HG03457 (cell line): ENCODE results near the gene ZSWIM6.

ENCODE experiments used
- ATAC-seq: cut with Tn5 transposase; IDR thresholded peaks from one replicate; pipeline ENCODE4 v1.9.1; 2021; ENCODE audit warnings: moderate number of reproducible peaks; ENCODE audit not compliant: unreplicated experiment

Gene ZSWIM6

DNA sequence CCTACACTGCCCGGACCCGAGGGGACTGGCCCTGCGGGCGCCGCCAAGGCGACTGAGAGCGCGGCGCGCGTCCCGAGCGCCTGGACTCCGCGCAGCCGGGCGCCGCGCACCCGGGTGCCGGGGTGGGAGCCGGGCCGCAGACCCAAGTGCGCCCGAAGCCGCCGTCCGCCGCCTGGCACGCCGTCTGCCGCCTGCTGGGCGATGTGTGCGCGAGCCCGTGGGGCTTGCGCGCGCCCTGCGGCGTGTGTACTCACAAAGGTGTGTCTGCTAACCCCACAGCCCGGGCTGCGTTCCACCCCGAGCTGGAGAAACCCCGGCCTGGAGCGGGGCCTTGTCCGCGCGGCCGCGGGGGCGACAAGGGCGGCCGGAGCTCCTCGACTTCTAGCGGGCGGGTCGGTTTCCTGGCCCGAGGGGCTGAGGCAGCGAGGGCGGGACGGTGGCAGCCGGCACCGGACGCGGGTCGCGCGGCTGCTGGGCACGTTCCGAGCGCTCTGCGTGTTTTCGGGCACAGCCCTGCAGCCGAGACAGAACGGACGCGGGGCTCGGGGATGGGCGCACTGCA, 1.1 kb upstream of the ZSWIM6 start:
- ATAC-seq = no peak

DNA sequence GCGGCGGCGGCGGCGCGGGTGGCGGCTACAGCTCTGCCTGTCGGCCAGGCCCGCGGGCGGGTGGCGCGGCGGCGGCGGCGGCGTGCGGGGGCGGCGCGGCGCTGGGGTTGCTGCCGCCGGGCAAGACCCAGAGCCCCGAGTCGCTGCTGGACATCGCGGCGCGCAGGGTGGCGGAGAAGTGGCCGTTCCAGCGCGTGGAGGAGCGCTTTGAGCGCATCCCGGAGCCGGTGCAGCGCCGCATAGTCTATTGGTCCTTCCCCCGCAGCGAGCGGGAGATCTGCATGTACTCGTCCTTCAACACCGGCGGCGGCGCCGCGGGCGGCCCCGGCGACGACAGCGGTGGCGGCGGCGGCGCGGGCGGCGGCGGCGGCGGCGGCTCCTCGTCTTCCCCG, 296 bp downstream of the ZSWIM6 start:
- no peak for ATAC-seq

DNA sequence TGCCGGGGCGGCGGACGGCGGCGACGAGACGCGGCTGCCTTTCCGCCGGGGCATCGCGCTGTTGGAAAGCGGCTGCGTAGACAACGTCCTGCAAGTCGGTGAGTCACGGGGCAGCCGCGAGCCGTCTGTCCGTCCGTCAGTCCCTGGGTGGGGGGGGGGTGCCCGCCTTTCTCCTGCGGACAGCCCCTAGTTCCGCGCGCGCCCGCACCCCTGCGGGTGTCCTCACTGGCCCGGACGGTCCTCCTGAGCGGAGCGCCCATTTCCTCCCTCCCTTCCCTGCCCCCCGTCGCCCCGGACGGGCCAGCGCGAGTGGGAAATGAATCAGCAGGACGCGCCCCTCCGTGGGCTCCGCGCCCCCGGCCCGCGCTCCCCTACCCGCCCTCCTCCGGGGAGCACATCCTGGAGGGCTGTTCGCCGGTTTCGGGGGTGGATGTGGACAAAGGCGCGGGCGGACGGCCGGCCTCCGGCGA, 828 bp downstream of the ZSWIM6 start:
- no peak for ATAC-seq

DNA sequence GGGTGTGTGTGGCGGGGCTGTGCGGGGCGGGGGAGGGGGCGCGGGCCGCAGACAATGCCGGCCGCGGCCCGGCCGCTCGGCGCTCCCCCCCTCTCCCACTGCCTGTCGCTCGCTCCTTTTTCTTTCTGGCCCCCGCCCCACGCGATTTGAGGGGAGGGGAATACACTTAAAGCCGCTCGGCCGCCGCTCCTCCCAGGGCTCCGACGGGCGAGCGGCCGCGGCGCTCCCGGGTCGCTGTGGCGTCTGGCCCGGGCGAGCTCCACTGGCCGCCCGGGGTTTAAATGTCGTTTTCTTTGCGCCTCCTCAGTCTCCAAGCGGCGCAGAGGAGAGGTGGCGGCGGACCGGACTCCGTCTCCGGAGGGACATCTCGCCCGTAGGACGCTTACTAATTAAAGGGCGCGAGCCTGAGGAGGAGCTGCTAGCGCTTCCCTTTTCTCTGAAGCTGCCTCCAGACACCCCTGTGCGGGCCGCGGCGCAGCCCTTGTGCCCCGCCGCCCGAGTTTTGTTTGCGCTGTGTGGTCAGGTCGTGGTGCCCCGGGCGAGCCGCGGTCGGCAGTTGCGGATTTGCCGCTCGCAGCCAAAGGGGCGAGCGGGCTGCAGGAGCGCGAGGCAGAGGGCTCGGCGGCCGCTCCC, 1.4 kb downstream of the ZSWIM6 start:
- ATAC-seq = no peak

DNA sequence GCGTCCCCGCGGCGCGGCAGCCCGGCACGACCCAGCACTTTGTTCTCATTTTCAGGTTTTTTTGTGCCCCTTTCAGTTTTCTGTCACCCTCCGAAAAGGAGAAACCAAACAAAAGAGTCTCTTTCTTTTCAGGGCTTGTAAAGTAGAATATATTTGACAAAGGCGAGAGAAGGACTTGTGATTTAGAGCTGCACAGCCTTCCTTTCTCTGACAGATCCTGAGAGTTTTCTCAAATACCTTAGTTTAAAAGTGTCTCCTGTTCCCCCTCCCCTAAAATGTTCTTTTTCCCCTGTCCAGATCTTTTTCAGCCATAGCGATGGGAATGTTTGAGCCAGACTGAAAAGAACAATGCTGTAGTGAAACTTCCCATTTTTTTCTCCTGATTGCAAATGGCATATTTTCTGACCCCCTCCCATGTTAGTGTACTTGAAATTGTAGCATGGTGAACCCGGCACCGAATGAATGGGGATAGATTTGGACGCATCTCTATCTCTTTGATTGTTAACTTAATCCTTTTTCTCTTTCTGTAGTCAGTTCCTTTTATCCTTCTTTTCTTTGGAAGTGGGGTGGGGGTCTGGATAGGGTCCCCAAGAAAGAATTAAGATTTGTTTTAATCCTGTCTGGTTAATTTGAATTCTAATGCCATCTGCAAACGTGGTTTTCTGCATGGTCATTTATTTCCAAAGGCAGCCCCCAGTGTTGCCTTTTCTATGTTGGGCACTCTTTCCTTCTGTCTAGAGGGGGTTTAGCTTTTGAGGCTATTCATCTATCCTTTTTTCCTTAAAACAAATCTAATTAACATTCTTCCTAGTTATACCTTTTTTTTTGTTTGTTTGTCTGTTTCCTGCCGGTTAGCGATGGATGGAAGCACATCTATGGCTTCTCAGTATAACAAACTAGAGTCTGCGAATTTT, 2.2 kb downstream of the ZSWIM6 start:
- no peak for ATAC-seq

DNA sequence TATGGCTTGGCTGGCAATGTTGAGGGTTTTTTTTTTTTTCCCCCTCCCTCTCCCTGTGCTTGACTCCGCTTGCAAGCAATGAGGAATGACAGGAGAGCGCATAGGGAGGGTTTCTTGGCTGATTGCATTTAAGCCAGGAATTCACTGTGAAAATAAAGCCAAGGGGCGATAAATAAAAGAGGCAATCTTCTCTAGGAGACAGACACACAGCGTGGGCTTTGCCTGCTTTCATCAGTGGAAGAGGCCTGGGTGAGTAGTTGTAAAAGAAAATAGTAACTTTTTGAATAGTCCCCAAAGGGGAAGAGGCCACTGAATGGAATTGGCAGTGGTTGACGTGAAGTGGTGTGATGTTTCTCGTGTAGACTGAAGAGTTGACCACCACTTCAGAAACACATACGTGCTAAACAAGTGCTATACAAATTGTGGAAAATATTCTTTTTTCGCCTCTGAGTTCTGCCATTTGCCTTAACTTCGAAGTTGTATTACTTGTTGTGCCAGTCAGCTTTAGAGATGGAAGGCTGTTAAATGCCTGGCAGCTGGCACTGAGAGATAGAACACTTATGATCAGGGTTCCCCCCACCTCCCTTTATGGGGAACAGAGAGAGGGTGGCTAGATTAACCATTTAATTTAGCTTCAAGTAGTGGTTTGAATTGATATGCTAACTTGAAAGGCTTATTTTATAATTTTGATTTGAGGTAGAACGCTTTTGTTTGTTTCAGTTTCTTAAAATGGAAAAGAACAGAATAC, 3.0 kb downstream of the ZSWIM6 start:
- ATAC-seq = no peak

DNA sequence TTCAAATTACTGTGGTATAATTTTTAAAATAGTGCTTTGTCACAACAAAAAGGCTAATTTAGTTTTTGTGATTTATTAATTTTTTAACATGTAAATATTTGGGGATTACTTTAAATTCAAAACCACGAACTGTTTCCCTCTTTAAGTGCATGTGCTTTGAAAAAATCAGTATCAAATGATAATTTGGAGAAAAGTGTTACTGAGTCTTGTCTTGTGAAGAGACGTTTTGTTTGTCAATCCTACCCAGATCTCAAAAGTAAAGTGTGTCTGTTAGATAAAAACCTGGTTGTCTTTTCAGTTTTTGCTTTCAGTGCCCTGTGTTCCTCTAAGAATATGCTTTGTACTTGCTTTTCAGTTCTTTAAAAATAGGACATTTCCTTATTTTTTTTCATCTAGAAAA, 7.7 kb downstream of the ZSWIM6 start:
- no peak for ATAC-seq

DNA sequence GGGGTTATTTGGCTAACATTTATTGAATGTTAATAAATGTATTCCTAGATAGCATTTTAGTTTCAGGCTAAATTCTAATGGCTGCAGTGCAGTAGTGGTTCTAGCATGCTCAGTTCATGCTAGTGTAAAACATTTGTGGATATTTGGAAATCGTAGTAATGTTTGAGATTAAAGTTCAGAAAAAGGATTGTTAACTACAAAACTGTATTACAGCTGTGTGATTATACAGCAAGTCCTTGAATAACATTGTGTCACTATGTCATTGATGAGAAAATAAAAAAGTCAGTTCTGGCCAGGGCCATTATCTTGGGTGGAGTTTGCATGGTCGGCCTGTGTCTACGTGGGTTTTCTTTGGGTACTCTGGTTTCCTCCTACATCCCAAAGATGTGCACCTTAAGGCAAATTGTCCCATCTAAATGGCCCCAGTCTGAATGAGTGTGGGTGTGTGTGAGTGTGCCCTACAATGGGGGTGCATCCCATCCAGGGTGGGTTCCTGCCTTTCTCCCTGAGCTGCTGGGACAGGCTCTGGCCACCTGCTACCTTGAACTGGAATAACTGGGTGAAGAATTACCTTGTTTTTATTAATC, 8.8 kb downstream of the ZSWIM6 start:
- no peak for ATAC-seq

DNA sequence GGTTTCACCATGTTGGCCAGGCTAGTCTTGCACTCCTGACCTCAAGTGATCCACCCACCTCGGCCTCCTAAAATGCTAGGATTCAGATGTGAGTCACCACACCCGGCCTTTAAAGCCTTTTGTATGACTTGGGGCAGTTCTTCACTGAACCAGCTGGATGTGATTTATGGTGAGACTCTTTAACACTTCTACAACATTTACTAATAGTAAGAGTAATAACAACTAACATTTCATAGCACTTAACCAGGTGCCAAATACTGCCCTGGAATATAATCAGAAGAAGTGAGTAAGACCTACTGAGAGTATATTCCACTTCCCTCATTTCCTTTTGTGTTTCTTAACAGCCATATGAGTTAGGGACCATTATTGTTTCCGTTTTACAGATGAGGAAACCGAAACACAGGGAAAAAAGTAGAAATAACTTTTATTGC, 10.0 kb downstream of the ZSWIM6 start:
- no peak for ATAC-seq

DNA sequence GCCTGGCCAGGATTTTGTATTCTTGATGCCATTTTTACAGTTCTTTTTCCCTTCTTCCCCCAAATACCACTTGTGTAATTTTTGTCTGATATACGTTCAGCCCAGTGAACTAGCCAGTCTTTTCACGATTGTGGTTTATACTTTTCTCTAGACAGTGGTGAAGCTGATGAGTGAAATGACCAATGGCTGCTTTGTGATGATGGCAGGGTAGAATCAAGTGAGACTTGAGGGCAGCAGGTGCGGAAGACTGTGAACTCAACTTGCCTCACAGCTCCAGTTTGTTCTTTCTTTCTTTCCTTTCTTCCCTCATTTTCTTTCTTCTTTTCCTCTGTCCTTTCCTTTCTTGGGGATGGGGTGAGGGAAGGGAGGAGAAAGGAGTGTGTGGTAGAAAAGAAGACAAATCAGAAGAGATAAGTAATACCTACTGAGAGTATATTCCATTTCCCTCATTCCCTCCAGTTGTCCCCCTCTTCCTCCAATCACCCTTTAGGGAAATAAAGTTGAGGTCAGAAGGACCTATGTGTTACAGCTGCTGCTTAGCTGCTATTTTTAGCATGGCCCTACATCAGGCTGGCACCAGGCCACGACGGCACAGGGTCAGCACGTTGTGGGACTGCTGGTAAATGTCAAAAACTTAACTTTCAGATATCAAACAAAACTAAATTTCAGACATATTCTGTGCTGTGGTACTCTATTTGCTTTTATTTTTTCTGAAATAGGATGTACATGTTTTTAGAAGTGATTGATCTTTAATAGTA, 12.3 kb downstream of the ZSWIM6 start:
- no peak for ATAC-seq

DNA sequence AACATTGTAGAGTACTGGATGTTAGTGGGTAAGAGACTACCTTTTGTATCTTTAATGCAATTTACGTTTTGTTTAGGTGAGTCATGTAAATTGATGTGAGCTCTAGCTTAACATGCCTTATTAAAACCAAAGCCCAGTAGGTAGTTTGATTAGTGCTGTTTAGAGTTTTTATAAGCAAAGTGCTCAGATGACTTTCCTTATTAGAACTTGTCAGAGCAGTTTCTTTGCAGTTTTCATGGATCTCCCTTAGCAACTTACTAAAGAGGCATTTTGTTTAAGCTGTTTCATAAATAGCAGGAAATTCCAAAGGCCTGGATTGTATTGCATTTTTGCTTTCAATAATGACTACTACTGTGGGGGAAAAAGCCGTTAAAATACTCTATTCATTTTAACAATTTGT, 14.5 kb downstream of the ZSWIM6 start:
- ATAC-seq = no peak

DNA sequence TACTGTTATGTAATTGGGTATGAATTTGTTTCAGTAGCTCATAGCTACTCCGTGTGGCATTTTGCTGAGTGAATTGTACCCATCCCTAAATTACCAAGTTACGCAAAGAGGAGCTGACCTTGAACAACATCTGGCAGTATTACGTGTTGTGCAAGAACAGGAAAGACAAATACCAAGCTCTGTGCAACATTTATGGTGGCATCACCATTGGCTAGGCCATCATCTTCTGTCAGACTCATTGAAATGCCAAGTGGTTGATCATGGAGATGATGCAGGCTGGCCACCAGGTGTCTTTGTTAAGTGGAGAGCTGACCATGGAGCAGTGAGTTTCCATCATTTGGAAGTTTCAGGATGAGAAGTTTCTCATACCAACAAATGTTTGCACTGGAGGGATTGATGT, 15.0 kb downstream of the ZSWIM6 start:
- no peak for ATAC-seq

DNA sequence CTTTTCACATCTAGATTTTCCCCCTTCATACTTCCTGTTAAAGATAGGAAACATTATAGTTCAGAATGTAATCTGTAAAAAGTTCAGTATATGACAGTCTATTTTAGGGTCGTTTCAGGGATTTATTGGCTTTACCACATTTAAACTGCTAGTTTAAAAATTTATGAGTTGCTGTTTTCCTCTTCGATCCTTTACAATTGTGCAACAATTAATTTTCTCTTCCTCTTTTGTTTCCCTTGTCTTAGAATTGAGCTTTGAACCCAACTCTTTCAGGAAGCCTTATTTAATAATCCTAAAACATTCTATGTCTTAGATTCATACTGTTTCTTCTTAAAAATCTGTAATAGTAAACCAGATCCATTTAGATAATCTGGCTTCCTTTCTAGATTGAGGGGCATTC, 16.4 kb downstream of the ZSWIM6 start:
- no peak for ATAC-seq

DNA sequence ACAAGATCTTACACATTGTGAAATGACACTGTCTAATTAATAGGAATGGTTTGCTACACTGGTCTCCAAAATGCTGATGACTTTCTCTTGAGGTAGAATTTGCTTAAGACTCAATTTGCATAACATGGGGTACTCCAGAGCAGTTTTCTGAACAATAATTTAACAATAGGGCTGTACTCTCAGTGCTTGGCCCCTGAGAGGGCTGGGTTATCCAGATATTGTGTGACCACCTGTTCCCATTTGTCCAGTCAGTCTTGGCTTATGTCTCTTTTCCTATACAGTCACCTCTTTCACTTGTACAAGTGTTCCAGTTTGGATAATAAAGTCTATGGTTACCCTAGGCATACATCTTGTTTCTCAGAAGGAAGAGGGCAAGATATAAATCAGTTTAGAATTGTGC, 17.9 kb downstream of the ZSWIM6 start:
- no peak for ATAC-seq

DNA sequence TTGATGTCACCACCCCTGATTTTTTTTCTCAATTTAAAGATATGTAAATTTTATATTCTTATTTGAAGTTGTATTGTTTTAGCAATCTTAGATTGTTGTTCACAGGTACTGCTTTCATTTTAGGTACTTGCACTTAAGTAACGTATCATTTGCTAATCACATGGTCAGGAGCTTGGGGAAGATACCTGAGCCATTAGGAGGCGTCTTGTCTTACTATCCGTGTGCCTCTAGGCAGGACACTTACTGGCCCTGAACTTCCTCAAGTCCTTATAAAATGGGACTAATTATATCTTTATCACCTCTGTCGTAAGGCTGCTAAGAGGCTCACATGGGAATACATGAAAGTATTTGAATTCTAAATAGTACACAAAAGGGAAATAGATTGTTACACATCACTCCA, 18.5 kb downstream of the ZSWIM6 start:
- no peak for ATAC-seq

DNA sequence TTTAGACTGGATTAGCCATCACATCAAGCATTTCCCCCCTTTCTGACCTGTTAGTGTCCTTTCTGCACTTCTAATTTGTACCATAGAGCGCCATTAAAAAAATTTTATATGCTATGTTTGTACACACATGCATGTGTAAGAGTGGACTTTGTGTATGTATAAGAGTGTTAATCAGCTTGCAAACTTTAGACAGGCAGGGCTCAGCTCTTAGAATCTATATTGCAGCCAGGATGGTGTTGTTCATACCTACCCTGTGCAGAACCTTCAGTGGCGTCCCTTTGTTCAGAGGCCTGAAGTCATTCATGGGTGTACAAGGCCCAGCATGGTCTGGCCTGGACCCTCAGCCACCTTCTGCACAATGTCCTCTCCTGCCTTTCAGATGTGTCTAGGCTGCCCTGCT, 19.7 kb downstream of the ZSWIM6 start:
- no peak for ATAC-seq

DNA sequence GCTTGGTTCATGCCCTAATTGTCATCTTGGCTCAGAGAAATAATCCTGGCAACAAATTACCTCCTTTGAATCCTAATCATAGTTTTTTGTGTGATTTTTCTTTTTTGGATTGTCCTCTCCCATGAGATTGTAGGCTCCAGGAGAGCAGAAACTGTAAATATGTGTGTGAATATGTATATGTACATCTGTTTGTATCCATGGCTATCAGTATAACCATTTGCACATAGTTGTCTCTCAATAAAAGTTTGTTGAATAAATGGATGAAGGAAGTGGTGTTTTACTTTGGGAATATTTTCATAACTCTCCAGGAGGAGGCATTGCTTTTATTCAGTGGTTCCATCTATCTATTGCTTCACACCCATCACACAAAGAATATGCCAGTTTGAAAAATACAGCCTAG, 20.1 kb downstream of the ZSWIM6 start:
- ATAC-seq = no peak

DNA sequence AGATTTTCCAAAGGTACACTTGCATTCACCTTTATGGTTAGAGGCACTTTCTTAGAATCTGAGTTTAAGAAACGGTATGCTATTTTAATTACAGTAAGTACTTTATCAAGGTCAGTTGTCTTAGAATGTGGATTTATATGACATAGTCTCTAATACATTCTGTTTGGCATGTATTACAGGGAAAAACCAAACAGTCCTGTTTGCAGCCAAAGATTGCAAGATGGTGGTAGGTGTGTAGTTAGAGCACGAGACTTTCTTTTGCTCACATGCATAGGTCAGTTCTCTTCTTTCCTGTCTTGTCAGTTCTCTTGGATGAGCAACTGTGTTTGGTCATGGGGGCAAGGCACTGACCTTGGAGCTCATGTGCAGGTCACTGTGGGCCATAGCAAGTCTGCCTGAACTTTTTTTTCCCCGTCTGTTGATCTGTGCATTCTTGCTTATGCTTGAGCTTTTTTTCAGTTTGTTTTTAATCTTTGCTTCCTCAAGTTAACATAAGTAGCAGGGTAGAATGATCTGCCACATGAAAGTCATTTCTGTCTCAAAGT, 20.6 kb downstream of the ZSWIM6 start:
- no peak for ATAC-seq

DNA sequence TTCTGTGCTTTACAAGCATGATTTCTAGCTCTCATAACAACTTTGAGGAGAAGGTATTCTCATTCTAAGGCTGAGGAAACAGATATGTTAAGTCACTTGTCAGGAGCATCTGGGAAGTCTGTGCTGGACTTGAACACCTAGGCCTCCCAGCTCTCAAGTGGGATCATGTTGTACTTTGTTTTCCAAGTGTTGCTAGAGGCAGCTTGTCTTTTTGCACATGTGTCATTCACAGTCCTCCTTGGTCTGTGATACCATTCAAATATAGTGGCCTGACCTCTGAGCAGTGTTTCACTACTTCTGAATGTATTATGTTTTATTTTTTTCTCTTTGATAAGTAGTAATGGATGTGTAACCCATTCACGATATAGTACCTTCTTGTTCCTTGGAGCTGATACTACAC, 21.2 kb downstream of the ZSWIM6 start:
- ATAC-seq = no peak

DNA sequence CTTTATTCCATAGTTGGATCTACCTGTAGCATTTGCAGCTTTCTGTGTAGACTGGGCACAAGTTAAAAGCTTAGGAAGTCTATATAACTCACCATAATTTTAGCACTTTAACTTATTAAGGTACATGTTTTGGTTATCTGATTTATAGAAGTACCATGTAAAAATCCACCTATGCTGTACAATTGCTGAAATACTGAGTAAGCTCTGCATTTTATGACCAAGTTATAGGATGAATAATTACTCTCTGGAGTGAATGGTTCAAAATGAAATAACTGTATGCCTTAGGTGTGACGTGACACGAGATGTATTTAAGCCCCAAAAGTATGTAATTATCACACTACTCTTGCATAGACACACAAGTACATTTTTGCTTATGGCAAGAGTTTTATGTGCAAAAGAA, 22.1 kb downstream of the ZSWIM6 start:
- ATAC-seq = no peak
